ENCODE measurements around the gene OBSL1. TPM values are rescaled to one million over a fixed set of nuclear protein-coding genes. Genes with fewer than 3 reads are reported as not detected.

Gene OBSL1
- total and polyA plus RNA-seq, 10 of the 15 experiments (the other 5 are each of a cell fraction or from before 2014, with no cell fraction given): 0.14 to 0.77 TPM; not detected in 8

GRCh38 chr2:219537657-219538488, 33.5 kb downstream of the OBSL1 start (continued):
- TF ChIP-seq ZNF687 (IDR thresholded peaks at IDR 0.05): no peak
- no peak for TF ChIP-seq NR2C2 (IDR thresholded peaks at IDR 0.05; ENCODE audit: borderline replicate concordance, control insufficient read depth, insufficient read length, low read depth)
- no peak for TF ChIP-seq WRNIP1 (IDR thresholded peaks at IDR 0.05; ENCODE audit: borderline replicate concordance, low read depth, low read length)
- TF ChIP-seq PBX3 (IDR thresholded peaks at IDR 0.05; ENCODE audit: insufficient replicate concordance, low read depth, low read length): no peak
- TF ChIP-seq CHD1 (IDR thresholded peaks at IDR 0.05; ENCODE audit: low read depth, low read length): no peak
- no peak for TF ChIP-seq KDM1A (IDR thresholded peaks at IDR 0.05; ENCODE audit: borderline replicate concordance)
